C4-2B (cell line): ENCODE data around the gene PLAGL2.

Experiments
- CTCF ChIP-seq: fragments of 450-650 bp; conservative IDR thresholded peaks from 2 replicates; pipeline ENCODE4 v1.5.1; 2017; ENCODE audit warnings: mild to moderate bottlenecking
- ZFX ChIP-seq: fragments of 450-650 bp; IDR thresholded peaks from 2 replicates; pipeline ENCODE4 v1.6.1; 2017

DNA sequence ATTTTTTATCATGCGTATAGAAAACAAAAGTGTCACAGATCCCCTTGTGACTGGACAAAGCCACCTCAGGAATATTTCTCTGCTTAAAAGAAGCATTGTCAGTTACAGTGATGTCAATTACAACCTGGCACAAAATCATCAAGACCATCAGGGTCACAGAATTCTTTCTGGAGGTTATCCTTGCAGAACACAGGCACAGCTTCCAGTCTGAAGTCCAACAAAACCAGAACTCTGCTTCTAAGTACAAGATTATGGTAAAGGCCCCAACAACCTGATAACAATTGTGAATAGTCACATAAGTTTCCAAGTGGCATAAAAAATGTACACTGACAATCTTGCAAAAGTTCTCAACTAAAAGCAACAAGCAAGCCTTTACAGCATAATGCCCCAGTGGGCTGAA, 21.0 kb downstream of the PLAGL2 start:
- TF ChIP-seq CTCF (no peak), ZFX (no peak)
